HG03039 (cell line): ENCODE measurements around the gene TMEM74B.
"Not testable (repeated sequence)": the region's sequence is repeated elsewhere in the genome, so short reads cannot be mapped to it uniquely, and the experiment has no call there.

Experiments
- ATAC-seq: cut with Tn5 transposase; IDR thresholded peaks from one replicate; pipeline ENCODE4 v1.9.1; 2021; ENCODE audit warnings: mild to moderate bottlenecking, moderate library complexity; ENCODE audit not compliant: unreplicated experiment

The TMEM74B gene

DNA sequence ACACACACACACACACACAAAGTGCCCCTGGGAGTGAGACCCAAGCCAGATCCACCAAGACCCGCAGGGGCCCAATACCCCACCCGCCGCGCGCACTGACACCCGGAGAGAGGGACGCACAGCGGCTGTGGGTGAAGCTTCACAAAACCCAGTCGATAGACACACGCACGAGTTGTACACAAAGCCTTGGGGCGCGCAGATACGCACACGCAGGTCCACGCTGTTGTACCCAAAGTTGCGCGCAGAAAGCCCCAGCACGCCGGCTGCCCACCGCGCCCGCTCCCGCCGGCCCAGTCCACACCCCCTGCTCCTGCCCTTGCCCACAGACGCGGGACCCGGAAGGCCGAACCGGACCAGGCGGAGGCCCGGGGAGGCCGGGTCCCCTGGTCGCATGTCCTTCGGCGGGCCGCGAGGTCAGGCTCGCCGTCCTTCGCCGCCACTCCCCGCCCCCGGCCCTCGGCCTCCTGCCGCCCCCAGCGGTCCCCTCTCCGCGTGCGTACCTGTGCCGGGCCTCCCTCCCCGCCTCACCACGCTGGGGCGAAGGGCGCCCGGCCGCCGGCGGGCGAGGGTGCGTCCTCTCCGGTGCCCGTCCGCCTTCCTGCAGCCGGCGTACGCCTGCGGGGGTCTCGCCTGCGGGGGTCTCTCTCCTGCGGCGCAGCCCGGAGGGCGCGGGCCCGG lies at the start of gene TMEM74B:
TSS of gene TMEM74B (minus strand) at position 344 of the 678 bp plus-strand sequence. CDS start 1,180 bp downstream, outside the sequence.
- no peak for ATAC-seq

DNA sequence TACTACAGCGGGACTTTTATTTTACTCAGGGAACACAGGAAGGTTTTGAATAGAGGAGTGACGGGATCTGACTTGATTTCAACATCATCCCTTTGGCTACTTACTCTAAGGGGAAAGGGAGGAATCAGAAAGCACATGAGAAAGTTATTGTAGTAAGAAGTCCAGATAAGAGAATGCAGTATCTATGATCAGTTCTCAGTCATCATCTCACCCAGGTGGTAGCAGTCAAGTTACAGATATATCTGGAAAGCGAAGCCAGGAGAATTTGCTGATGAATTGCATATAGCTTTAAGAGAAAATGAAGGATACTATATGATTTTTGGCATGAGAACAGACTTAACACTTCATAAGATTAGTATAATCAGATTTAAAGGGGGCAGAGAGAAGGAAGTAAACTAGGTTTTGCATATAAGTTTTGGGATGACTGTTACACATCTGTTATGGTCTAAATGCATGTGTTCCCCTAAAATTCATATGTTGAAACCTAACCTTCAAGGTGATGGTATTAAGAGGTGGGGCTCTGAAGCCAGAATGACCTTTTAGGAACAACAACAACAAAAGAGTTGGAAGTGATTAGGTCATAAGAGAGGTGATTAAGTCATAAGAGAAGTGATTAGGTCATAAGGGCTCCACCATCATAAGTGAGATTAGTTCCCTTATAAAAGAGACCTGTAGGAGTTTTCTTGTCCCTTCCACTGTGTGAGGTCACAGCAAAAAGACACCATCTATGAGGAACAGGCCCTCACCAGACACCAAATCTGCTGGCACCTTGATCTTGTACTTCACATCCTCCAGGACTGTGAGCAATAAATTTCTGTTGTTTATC lies 47.7 kb upstream of the TMEM74B start:
- ATAC-seq = no peak

DNA sequence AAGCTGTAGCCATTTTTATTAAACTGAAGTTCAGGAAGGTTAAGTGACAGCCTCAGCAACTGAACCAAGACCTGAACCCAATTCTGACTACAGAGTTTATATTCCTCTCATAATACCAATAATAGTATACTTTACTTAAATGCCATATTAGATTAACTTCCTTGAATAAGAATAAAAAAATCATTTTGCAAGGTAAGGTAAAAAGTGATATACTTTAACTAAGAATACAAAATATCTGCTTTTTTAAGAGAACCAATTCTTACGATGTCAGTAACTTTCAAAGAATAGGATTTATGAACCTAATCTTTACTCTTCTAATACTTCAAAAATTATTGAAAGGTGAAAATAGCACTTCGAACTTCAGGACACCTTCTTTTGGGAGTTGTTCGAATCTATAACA lies 44.8 kb upstream of the TMEM74B start:
- no peak for ATAC-seq

DNA sequence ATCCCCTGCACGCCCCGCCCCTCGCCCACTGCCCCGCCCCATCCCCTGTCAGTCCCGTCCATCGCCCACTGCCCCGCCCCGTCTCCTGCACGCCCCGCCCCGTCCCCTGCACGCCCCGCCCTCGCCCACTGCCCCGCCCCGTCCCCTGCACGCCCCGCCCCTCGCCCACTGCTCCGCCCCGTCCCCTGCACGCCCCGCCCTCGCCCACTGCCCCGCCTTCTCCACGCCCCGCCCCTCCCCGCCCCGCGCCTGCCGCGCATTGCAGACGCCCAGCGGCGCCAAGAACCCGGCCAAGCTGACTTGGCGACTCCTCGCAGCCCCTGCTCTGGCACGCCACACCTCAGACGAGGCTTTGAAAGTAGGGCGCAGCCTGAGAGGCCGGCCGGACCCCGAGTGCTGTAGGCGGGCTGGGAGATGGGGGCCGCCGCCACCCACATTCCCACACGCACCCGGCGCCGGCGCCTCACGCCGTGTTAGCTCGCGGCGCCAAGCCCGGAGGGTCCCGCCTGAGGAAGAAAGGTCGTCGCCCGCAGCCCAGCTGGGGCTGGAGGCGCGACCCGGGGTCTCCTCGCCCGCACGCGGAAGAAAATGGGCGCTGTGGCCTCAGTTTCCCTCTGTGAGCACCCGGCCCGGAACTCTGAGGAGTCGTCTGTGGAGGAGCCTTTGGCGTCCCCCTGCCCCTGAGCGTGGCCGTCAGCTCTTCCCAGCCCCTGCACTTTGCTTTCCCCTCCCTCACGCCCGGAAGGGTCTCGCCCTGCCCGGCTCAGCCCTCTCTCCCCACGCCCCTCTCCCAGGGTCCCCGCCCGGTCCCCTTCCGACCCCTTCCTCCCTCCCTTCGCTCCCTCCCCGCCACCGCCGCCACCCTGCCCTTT lies 41.2 kb upstream of the TMEM74B start, which contains the start of gene RAD21L1:
TSS of gene RAD21L1 (plus strand) at position 262 of the 872 bp plus-strand sequence. CDS start 2,410 bp downstream, outside the sequence.
- ATAC-seq = no peak

DNA sequence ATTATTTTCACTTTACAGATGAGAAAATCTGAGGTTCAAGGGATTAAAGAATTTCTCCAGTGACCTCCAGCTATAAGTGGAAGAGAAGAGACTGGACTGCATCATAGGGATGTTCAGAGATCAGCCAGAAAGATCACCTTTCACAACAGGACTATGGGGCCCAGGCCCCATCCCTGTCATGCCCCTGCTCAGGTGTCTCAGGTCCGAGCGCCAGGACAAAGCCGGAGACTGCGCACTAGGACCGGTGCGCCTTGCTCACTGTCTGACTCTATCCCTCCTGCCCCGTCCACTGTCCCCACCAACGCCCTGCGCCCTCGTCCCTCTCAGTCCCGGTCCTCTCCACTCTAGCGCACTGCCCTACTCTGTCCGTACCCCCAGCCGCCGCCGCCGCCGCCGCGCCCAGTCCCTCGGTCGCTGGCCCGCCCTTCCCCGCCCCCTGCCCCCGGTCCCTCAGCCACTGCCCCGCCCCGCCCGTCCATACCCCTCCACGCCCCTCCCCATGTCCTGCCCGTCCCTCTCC lies 40.5 kb upstream of the TMEM74B start:
- ATAC-seq = no peak

DNA sequence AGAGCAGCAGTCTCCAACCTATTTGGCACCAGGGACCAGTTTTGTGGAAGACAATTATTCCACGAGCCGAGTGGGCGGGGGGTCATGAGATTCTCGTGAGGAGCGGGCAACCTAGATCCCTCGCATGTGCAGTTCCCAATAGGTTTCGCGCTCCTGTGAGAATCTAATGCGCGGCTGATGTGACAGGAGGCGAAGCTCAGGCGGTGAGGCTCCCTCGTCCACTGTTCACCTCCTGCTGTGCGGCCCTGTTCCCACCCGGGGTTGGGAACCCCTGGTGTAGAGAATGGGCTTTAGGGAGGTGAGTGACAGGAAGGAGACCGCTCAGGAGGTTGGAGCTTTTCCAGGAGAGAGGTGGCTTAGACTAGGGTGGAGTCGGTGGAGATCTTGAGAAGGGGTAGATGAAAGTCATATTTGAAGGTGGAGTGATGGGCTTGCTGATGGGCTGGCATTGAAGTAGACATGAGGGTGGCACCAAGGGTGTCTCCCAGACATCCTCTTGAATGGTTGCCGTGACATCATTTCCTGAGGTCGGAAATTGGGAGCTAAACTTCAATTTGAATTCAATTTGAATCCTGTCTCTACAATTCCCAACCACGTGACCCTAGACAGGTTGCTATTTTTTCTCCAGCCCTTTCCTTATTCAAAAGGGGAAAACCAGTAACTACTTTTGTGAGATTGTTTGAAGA lies 39.6 kb upstream of the TMEM74B start:
- no peak for ATAC-seq

DNA sequence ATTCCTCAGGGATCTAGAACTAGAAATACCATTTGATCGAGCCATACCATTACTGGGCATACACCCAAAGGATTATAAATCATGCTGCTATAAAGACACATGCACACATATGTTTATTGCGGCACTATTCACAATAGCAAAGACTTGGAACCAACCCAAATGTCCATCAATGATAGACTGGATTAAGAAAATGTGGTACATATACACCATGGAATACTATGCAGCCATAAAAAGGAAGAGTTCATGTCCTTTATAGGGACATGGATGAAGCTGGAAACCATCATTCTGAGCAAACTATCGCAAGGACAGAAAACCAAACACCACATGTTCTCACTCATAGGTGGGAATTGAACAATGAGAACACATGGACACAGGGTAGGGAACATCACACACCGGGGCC lies 38.0 kb upstream of the TMEM74B start:
- ATAC-seq = not testable (repeated sequence)

DNA sequence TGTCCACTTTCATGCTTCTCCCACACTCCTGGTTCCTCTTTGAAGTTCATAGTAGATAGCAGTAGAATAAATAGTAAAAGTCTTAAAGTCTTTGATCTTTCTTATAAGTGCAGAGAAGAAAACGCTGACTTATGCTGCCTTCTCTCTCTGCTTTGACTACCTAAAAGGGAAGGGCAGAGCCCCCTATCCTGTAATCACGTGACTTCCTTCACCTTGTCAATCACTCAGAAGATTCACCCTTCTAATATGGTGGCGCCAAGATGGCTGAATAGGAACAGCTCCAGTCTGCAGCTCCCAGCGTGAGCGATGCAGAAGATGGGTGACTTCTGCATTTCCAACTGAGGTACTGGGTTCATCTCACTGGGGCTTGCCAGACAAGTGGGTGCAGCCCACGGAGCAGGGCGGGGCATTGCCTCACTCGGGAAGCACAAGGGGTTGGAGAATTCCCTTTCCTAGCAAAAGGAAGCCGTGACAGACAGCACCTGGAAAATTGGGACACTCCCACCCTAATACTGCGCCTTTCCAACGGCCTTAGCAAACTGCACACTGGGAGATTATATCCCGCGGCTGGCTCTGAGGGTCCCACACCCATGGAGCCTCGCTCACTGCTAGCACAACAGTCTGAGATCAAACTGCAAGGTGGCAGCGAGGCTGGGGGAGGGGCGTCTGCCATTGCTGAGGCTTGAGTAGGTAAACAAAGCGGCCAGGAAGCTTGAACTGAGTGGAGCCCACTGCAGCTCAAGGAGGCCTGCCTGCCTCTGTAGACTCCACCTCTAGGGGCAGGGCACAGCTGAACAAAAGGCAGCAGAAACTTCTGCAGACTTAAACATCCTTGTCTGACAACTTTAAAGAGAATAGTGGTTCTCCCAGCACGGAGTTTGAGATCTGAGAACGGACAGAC lies 32.0 kb upstream of the TMEM74B start:
- not testable (repeated sequence) for ATAC-seq

DNA sequence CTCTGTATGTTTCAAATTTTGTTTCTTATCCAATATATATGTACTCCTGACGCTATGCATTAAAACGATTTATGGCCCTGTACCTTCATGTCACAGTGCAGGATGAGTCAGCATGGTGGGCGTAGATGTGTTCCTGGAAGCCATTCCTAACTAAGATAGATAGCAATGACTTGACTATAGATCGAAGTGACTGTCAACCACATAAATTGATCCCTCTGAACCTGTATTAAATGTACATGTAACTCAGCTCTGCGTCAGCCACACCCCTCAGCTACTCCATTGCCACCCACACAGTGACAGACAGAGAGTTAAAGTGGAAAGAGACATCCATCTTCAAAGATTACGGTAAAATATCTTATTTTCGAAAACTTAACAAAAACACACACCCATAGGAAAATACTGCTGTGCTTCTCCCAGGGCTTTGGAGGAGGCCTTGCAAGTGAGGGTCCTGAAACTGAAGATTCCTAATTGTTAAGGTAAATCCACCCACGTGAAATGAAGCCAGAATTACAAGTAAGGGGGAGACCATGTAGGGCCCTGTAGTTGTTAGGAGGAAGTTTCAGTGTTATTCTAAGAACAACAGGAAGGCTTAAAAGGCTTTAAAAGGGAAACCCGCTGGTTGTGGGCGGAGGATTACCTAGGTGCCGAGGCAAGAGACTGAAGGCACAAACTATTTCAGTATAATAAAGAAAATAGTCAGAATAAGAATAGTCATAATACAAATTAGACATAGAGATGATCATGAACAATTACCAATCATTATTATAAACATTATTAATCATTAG lies 30.8 kb upstream of the TMEM74B start:
- ATAC-seq = no peak

DNA sequence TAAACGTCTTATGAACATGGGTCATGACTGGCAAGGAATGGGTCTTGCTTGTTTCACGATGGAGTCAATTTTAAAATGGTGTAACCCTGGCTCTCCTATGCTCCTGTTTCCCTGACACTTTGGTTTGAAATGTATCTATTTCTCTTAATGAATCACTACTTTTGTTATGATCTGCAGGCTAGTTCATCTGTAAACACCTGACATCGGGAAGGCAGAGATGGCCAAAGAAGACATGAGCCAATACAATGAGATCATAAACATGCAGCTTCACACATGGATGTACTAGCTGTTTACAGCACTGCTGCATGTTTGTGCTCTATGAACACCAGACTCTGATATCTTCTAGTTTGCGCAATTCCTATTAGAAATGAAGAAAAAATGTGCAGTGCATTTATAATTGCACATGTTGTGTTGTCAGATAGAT lies 30.1 kb upstream of the TMEM74B start:
- ATAC-seq = no peak

DNA sequence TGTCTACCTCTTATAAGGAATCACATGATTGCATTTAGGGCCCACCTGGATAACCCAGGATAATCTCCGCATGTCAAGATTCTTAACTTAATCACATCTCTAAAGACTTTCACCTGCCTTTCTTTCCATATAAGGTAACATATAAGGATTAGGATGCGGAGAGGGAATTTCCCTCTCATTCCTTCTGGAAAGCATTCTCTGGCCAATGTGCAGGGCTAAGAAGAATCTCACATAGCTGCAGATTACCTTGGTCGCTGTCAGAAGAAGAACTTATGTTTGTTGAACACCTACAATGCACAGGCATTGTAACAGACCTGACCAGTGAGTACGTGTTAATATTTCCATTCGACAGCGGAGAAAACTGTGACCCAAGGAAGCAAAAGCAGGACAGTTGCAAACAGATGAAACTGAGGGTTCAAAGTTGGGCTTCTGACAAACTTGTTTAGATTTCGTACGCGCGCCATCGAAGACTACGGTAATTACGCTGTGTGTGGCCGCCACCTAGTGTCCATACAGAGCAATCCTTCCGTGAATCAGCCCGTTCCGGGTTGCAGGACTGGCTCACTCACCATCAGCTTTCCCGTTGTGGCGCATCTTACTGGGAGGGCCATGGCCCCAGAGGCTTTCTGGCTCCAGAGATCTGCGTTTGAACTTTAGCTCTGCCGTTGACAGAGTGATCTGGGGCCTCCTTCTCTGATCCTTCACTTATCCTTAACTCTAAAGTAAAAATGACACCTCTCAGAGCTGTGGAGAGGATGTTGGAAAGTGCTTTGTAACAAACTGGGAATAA lies 28.0 kb upstream of the TMEM74B start:
- no peak for ATAC-seq

DNA sequence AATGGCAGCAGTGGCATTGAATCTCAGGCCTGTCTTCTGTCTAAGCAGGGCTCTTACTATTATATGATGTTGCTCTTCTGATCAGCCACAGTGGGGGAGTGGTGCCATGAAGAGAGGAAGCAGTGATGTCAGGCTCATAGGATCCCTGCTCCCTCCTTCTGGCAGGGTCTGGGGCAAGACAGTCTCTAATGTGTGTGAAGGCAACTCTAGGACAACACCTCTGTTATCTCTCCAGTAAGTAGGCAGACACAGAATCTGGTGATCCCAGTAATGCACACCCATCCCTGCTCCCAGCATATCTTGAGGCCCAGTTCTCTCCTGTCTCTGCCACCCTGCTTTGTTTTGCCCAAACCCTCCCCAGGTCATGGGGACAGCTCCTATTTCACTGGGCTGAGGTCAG lies 27.2 kb upstream of the TMEM74B start:
- no peak for ATAC-seq

DNA sequence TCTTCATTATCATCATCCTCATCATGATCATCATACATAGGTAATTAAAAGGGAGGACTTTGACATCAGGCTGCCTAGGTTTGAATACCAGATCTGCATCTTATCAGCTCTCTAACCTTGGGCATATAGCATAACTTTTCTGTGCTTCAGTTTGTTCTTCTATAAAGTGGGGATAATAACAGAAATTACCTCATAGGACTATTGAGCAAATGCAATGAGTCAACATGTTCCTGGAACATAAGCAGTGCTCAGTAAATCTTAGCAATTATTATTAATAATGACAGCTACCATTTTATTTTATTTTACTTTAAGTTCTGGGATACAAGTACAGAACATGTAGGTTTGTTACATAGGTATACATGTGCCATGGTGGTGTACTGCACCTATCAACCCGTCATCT lies 25.7 kb upstream of the TMEM74B start:
- no peak for ATAC-seq

DNA sequence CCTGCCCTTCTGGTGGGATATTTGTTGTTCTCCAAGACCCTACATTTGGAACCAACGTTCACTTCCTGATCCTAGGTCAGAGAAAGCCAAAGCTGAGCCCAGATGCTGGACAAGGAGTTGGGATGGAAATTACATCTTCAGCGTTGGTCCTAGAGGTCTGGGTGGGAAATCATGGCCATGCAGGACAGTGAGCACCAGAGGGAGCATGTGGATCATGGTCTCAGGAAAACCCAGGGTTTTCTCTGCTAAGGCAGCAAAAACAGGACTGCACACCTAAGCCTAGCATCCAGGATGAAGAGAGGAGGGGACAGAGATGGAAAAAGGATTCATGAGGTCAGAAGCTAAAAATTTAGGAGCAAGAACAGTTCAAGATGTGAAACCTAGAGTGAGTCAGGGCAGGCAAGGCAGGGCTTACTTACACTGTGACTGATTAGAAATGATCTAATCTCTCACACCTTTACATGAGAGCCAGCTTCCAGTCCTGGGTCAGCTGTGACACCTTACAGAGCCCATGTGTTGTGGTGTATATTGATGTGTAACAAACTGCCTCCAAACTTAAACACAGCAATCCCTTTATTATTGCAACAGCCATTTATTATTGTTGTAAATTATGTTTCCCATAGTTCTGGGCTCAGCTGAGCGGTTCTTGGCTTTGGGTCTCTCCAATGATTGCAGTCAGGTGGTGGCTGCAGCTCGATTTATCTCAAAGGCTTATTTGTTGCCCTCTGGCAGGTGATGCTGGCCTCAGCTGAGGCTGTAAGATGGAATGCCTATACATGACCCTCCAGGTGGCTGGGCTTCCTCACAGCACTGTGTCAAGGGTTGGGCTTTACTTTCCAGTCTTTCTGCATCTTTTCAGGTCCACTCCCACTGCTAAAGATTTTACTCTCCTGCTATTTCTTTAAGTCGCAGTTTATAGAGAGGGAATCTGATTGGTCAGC lies 24.9 kb upstream of the TMEM74B start:
- ATAC-seq = no peak

DNA sequence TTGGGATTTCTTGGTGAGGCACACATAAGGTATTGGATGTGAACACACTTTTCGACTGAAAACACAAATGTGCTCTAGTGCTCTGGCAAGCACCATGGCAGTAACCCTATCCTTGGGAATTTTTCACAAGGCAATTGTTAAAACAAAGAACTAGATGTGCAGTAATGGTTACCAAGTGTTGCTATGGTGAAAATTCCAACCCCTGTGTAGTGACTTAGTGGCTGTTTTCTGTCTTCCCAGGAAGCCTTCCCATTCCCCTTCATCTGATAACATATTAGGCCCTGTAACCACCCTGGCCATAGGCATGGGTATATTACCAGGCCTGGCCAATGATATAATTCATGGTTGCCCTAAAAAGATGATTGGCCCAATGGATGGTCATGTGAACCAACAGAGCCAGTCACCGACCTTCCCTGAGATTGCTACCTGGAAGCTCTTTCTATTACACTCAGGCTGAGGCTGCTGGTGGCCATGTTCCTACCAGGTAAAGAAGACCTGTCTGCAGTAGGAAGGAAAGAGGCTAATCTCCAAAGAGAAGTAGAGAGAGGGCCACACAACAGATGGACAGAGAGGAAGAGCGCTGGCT lies 22.6 kb upstream of the TMEM74B start:
- no peak for ATAC-seq
